HepG2 (cell line): ENCODE measurements around the gene FBP1. TPM values are rescaled to one million over a fixed set of nuclear protein-coding genes. Genes with fewer than 3 reads are reported as not detected.
A peak's percentile ranks its signal among the peaks of the same experiment; 100 is the strongest.

Experiments used
- ATAC-seq: fragments of 200-7000 bp; cut with Tn5 transposase; 3 replicates; pipeline ENCODE4 v1.9.1; 2020; ENCODE audit warnings: mild to moderate bottlenecking, moderate library complexity
- BruUV-seq: library from RNA; stranded (reverse); fragments of 400-500 nt; replicated peaks from 2 replicates; lab custom pipeline; 2021; lab: Mats Ljungman, UMichigan
- CTCF ChIA-PET: fragments of 300-600 bp; formaldehyde crosslinking; extraction: SDS; loops from one replicate; lab custom pipeline; 2021; ENCODE audit warnings: low total read pairs, inconsistent platforms, low intra/inter-chr PET ratio; lab: Yijun Ruan, JAX
- POLR2A ChIA-PET: fragments of 350-600 bp; sonication (Branson Sonifier 250); formaldehyde crosslinking; loops from one replicate; lab custom pipeline; 2020; ENCODE audit warnings: antibody characterized with exemption, inconsistent platforms; lab: Yijun Ruan, JAX
- DNase-seq: peaks from one replicate; pipeline ENCODE4 v3.0.0-alpha.2; 2015; ENCODE audit warnings: low spot score
- FAIRE-seq: peaks from 3 replicates; lab custom pipeline; 2011; peaks lifted over from hg19 to GRCh38; lab: Jason Lieb, UNC
- H2AFZ ChIP-seq: one replicate; pipeline ENCODE4 v1.6.1; 2011; ENCODE audit warnings: low read length, inconsistent platforms
- H3K27ac ChIP-seq: fragments of 300-600 bp; 3 replicates; pipeline ENCODE4 v1.8.0; 2011; ENCODE audit warnings: mixed run types, mild to moderate bottlenecking, mixed read lengths, low read length, inconsistent platforms; ENCODE audit not compliant: insufficient read depth; ENCODE audit errors: extremely low read length
- H3K27me3 ChIP-seq, 2 experiments: fragments of 200-600 bp in 1 of 2; 2 replicates in 1 of 2; 3 replicates in 1 of 2; pipeline versions ENCODE4 v1.6.0 to v1.8.0; 2011; ENCODE audit warnings: low read length in 2 of 2, mild to moderate bottlenecking in 2 of 2, moderate library complexity in 2 of 2, inconsistent platforms in 1 of 2; ENCODE audit not compliant: insufficient read depth in 2 of 2, control insufficient read depth in 1 of 2
- H3K36me3 ChIP-seq, 2 experiments: fragments of 200-600 bp in 1 of 2; replicated peaks in 1 of 2; 2 replicates in 1 of 2; 3 replicates in 1 of 2; pipeline versions ENCODE4 v1.5.1 to v1.8.0; 2011; ENCODE audit warnings: low read length in 2 of 2, inconsistent platforms in 1 of 2; ENCODE audit not compliant: insufficient read depth in 2 of 2, control insufficient read depth in 1 of 2
- H3K4me1 ChIP-seq: 2 replicates; pipeline ENCODE4 v1.5.1; 2012; ENCODE audit warnings: low read length, inconsistent platforms; ENCODE audit not compliant: insufficient read depth
- H3K4me2 ChIP-seq: 2 replicates; pipeline ENCODE4 v1.6.0; 2011; ENCODE audit warnings: low read depth, low read length, inconsistent platforms
- H3K4me3 ChIP-seq, 3 experiments: fragments of 200-600 bp in 1 of 3; sonication (generic), shearing (Covaris generic) in 1 of 3; replicated peaks in 1 of 3; 2 replicates each; pipeline ENCODE4 v1.5.1; 2011 to 2016; ENCODE audit warnings: low read length in 3 of 3, inconsistent platforms in 2 of 3, low read depth in 2 of 3, mild to moderate bottlenecking in 2 of 3, control low read depth in 1 of 3, mixed read lengths in 1 of 3; ENCODE audit not compliant: insufficient read depth in 1 of 3
- H3K79me2 ChIP-seq: one replicate; pipeline ENCODE4 v1.6.1; 2011; ENCODE audit warnings: low read length, inconsistent platforms; ENCODE audit not compliant: insufficient read depth
- H3K9ac ChIP-seq: 2 replicates; pipeline ENCODE4 v1.6.0; 2011; ENCODE audit warnings: mild to moderate bottlenecking, low read depth, low read length, inconsistent platforms; ENCODE audit not compliant: insufficient read depth
- H3K9me3 ChIP-seq: 2 replicates; pipeline ENCODE4 v1.5.1; 2012; ENCODE audit warnings: mild to moderate bottlenecking, low read length
- H4K20me1 ChIP-seq: 2 replicates; pipeline ENCODE4 v1.6.0; 2011; ENCODE audit warnings: inconsistent platforms, mild to moderate bottlenecking, low read length, moderate library complexity; ENCODE audit not compliant: insufficient read depth
- ARID5B ChIP-seq: IDR thresholded peaks from 2 replicates; pipeline ENCODE4 v1.4.0; 2020; ENCODE audit warnings: mild to moderate bottlenecking, missing genetic modification reagents
- ATF3 ChIP-seq: sonication (generic); formaldehyde crosslinking; IDR thresholded peaks from 2 replicates; pipeline ENCODE4 v1.4.0; 2020; ENCODE audit warnings: missing genetic modification reagents
- FOXJ3 ChIP-seq: sonication (generic); formaldehyde crosslinking; IDR thresholded peaks from 2 replicates; pipeline ENCODE4 v1.4.0; 2020; ENCODE audit warnings: missing genetic modification reagents, mild to moderate bottlenecking, borderline replicate concordance
- HDAC6 ChIP-seq: fragments of 200-600 bp; sonication (generic); IDR thresholded peaks from 2 replicates; pipeline ENCODE4 v1.7.0; 2017; ENCODE audit warnings: mild to moderate bottlenecking, antibody characterized with exemption, low read length, low read depth
- HMG20B ChIP-seq: conservative IDR thresholded peaks from 2 replicates; pipeline ENCODE4 v1.6.1; 2016; ENCODE audit warnings: missing genetic modification reagents, missing compliant biosample characterization
- HMGXB4 ChIP-seq, 2 experiments: sonication (generic) in 1 of 2; formaldehyde crosslinking in 1 of 2; IDR thresholded peaks; 2 replicates each; pipeline versions ENCODE4 v1.4.0 to v1.6.1; 2018 to 2020; ENCODE audit warnings: missing genetic modification reagents in 2 of 2, borderline replicate concordance in 1 of 2, low read depth in 1 of 2, mild to moderate bottlenecking in 1 of 2, missing biosample characterization in 1 of 2
- MAF1 ChIP-seq: sonication (generic); formaldehyde crosslinking; IDR thresholded peaks from 2 replicates; pipeline ENCODE4 v1.5.0; 2020; ENCODE audit warnings: missing genetic modification reagents, borderline replicate concordance
- MIER3 ChIP-seq: IDR thresholded peaks from 2 replicates; pipeline ENCODE4 v1.6.1; 2016; ENCODE audit warnings: missing compliant biosample characterization, borderline replicate concordance
- NFKBIZ ChIP-seq: IDR thresholded peaks from 2 replicates; pipeline ENCODE4 v1.6.1; 2018; ENCODE audit warnings: missing genetic modification reagents, missing compliant biosample characterization
- RFX5 ChIP-seq: IDR thresholded peaks from 2 replicates; pipeline ENCODE4 v1.6.1; 2011; ENCODE audit warnings: low read depth, low read length, improper control_type of control experiment
- SMC3 ChIP-seq: IDR thresholded peaks from 2 replicates; pipeline ENCODE4 v1.6.1; 2011; ENCODE audit warnings: low read length, improper control_type of control experiment
- SP4 ChIP-seq: sonication (generic); formaldehyde crosslinking; IDR thresholded peaks from 2 replicates; pipeline ENCODE4 v1.8.1; 2023; ENCODE audit warnings: mild to moderate bottlenecking, missing genetic modification reagents
- TEAD3 ChIP-seq: optimal IDR thresholded peaks from 2 replicates; pipeline ENCODE3; 2016; ENCODE audit warnings: borderline replicate concordance
- UBTF ChIP-seq: sonication (generic); formaldehyde crosslinking; IDR thresholded peaks from 2 replicates; pipeline ENCODE4 v1.4.0; 2020; ENCODE audit warnings: mild to moderate bottlenecking, missing genetic modification reagents
- ZBTB7B ChIP-seq: sonication (generic); formaldehyde crosslinking; IDR thresholded peaks from 2 replicates; pipeline ENCODE4 v1.4.0; 2020; ENCODE audit warnings: missing genetic modification reagents
- ZNF24 ChIP-seq: fragments of 450-650 bp; IDR thresholded peaks from 2 replicates; pipeline ENCODE4 v1.6.1; 2017; ENCODE audit warnings: antibody characterized with exemption, mild to moderate bottlenecking
- ZNF746 ChIP-seq: sonication (generic); formaldehyde crosslinking; IDR thresholded peaks from 2 replicates; pipeline ENCODE4 v1.8.0; 2022; ENCODE audit warnings: mild to moderate bottlenecking, missing genetic modification reagents
- WGBS: methylation state at CpG from one replicate; pipeline ENCODE4 v1.1.6; 2017; ENCODE audit warnings: low lambda C conversion rate; 5-methylcytosine and 5-hydroxymethylcytosine counted together
- in situ Hi-C: cut with HindIII; loops from 2 replicates; pipeline ENCODE4 v1.10.0; 2017; ENCODE audit warnings: low pct_unique_long_range_greater_than_20kb; ENCODE audit not compliant: extremely low pct_ligation_motif_present
- intact Hi-C: fragments of 100-400 bp; cut with micrococcal nuclease; formaldehyde crosslinking; loops from one replicate; pipeline ENCODE4 v1.10.0; 2022; ENCODE audit not compliant: unreplicated experiment
- polyA plus RNA-seq, 8 experiments: library from polyadenylated mRNA; depleted of rRNA in 3 of 8; stranded (reverse) in 7 of 8; unstranded in 1 of 8; fragments of >200 nt; fragmentation: Illumina TruSeq in 4 of 8; extraction: Trizol in 4 of 8; gene quantifications; 2 replicates each; pipeline versions ENCODE4 v1.2.1 to v1.2.3, GENCODE V29; 2011 to 2016; ENCODE audit warnings: low read depth in 4 of 8, missing spikeins in 1 of 8, mixed read lengths in 1 of 8; ENCODE audit not compliant: insufficient read depth in 1 of 8
- total RNA-seq, 5 experiments: library from RNA; depleted of rRNA; stranded (reverse); fragments of >200 nt; fragmentation: Illumina TruSeq; extraction: Trizol; gene quantifications; 2 replicates each; pipeline ENCODE4 v1.2.3, GENCODE V29; 2016; ENCODE audit warnings: low read depth in 1 of 5

The FBP1 gene
- total and polyA plus RNA-seq, 2 of the 13 experiments (the other 11 are each of a cell fraction or from before 2014, with no cell fraction given) = 0.29 to 0.53 TPM

- FAIRE-seq = peak; percentile 54
- in situ Hi-C loops (loop anchor here (5.0 kb wide), 1 partner anchor 451 kb away; no protein-coding TSS in a partner anchor), intact Hi-C loops (no loop called here)
- Histone ChIP-seq H3K4me3 (no peak overlapping the region), H3K9ac (peak overlapping the region; percentile 41), H3K36me3 (no peaks in the 10 kb centered on the region), H3K9me3 (no peaks in the 10 kb centered on the region), H2AFZ (peak overlapping the region; percentile 76), H4K20me1 (no peaks in the 10 kb centered on the region), H3K4me2 (peak overlapping the region; percentile 58), H3K79me2 (no peaks in the 10 kb centered on the region), H3K27me3 (no peaks in the 10 kb centered on the region), H3K4me1 (peaks cover 19% of the 10 kb centered on the region), H3K27ac (no peak overlapping the region)
- peak; percentile 73 for DNase-seq
- no TSS peak for BruUV-seq
- peak; percentile 98 for ATAC-seq
- ChIA-PET CTCF (interaction anchor here (1.2 to 1.6 kb wide), 4 partner anchors 101 to 486 kb away, joined by 4 to 14 read pairs (median 8); no protein-coding TSS in a partner anchor), POLR2A (interaction anchor here (2.1 to 2.6 kb wide), 3 partner anchors 11 to 127 kb away, joined by 6 to 7 read pairs (median 7); partner anchors contain the start of gene PCAT7)
- WGBS = 0% methylated on average over 7 of the region's 7 CpGs
- TF ChIP-seq TEAD3 (CRISPR knock-in tag) (no peak), MAF1 (no peak), ARID5B (peak; percentile 45; the same call in 1 of the 2 replicates), HDAC6 (no peak), NFKBIZ (CRISPR knock-in tag) (no peak), ZNF24 (no peak), ZNF746 (CRISPR knock-in tag) (no peak), MIER3 (CRISPR knock-in tag) (0 out of 2 replicates have a peak, but pooled peaks have one; percentile 47), UBTF (CRISPR knock-in tag) (peak; percentile 82; the same call in 1 of the 2 replicates), ZBTB7B (CRISPR knock-in tag) (no peak), SP4 (CRISPR knock-in tag) (no peak), RFX5 (no peak), HMGXB4 (CRISPR knock-in tag; IDR thresholded peaks at IDR 0.05; ENCODE audit: borderline replicate concordance in 1 of 2, low read depth in 1 of 2) (peak; percentile 52 to 71; a peak in 2 of 4 replicates), HMG20B (CRISPR knock-in tag) (no peak), ATF3 (CRISPR knock-in tag) (no peak), SMC3 (peak; percentile 90), FOXJ3 (CRISPR knock-in tag) (no peak)
These were observed 42.2 kb upstream of the FBP1 start for GRCh38 chr9:94681508-94681907.
